Femur (tissue), 1 donor: ENCODE results near the gene IGF2BP2.
"Not testable (repeated sequence)": the region's sequence is repeated elsewhere in the genome, so short reads cannot be mapped to it uniquely, and the experiment has no call there.

ENCODE experiments used
- DNase-seq: peaks from one replicate; pipeline ENCODE4 v3.0.0-alpha.2; 2017

IGF2BP2 gene

GRCh38 chr3:185657691-185658503 is 166.9 kb downstream of the IGF2BP2 start:
- DNase-seq, result no peak

GRCh38 chr3:185657211-185657610 is 167.6 kb downstream of the IGF2BP2 start:
- DNase-seq, result no peak

GRCh38 chr3:185656321-185656840 is 168.5 kb downstream of the IGF2BP2 start:
- no peak for DNase-seq

GRCh38 chr3:185655426-185656320 is 169.2 kb downstream of the IGF2BP2 start:
- no peak for DNase-seq

GRCh38 chr3:185654758-185655145 is 170.1 kb downstream of the IGF2BP2 start:
- DNase-seq, result no peak

- DNase-seq, result no peak
Observed at GRCh38 chr3:185653949-185654757, 170.7 kb downstream of the IGF2BP2 start.

- DNase-seq, result no peak
Observed at GRCh38 chr3:185651971-185652370, 172.9 kb downstream of the IGF2BP2 start.

- DNase-seq, result no peak
Observed at GRCh38 chr3:185649414-185649813, 175.4 kb downstream of the IGF2BP2 start.

- DNase-seq, result no peak
Observed at GRCh38 chr3:185648396-185648795, 176.4 kb downstream of the IGF2BP2 start.

GRCh38 chr3:185647880-185648210 is 177.0 kb downstream of the IGF2BP2 start:
- no peak for DNase-seq

- no peak for DNase-seq
Observed at GRCh38 chr3:185647134-185647879, 177.5 kb downstream of the IGF2BP2 start.

- DNase-seq, result no peak
Observed at GRCh38 chr3:185646382-185647133, 178.3 kb downstream of the IGF2BP2 start.

- no peak for DNase-seq
Observed at GRCh38 chr3:185645596-185646381, 179.1 kb downstream of the IGF2BP2 start.

- DNase-seq, result not testable (repeated sequence)
Observed at GRCh38 chr3:185645191-185645590, 179.7 kb downstream of the IGF2BP2 start.

GRCh38 chr3:185640308-185640707 is 184.5 kb downstream of the IGF2BP2 start:
- DNase-seq, result no peak

GRCh38 chr3:185639632-185640206 is 185.1 kb downstream of the IGF2BP2 start:
- no peak for DNase-seq

- DNase-seq, result not testable (repeated sequence)
Observed at GRCh38 chr3:185638651-185639050, 186.2 kb downstream of the IGF2BP2 start.

- DNase-seq, result no peak
Observed at GRCh38 chr3:185637388-185637787, 187.5 kb downstream of the IGF2BP2 start.

GRCh38 chr3:185632996-185633395 is 191.8 kb downstream of the IGF2BP2 start:
- DNase-seq, result no peak
